ENCODE measurements around the gene RIN1.
A peak's percentile ranks its signal among the peaks of the same experiment; 100 is the strongest.

RIN1 gene

GRCh38 chr11:66285250-66285947 lies 50.8 kb downstream of the RIN1 start:
- FAIRE-seq, result no peak
- no peak for DNase-seq (ENCODE audit: insufficient read length, low spot score)

- FAIRE-seq (no peak), DNase-seq (ENCODE audit: insufficient read length, low spot score) (no peak)
Measured at GRCh38 chr11:66284526-66285078, 51.6 kb downstream of the RIN1 start.

DNA sequence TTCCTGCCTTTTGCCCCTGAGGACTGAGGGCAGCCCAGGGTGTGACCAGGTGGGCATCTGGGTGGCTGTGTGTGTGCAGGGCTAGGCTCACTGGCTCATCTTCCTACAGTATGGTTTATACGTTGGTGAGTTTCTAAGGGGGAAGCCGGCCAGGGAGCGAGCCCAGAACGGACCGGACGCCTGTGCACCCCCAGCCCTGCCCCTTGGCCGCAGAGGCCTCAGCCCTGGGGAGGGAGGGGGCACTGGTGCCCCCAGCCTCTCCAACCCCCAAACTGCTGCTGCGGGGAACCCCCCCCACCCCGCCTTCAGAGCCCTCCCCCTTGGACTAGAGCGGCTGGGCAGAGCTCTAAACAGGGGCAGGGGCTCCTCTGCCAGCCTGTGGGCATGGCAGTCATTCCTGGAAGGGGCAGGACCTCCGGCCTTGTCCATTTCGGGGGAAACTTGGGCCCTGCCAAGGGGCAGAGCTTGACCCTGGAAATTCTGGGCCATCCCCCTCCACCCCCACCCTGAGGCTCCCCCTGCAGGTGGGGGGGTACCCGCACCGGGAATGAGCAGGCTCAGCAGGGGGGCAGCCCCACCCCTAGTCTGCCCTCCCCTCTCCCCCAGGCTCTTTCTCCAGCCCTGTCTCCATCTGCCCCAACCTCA lies 52.7 kb downstream of the RIN1 start:
- no peak for DNase-seq (ENCODE audit: insufficient read length, low spot score)
- no peak for FAIRE-seq

DNA sequence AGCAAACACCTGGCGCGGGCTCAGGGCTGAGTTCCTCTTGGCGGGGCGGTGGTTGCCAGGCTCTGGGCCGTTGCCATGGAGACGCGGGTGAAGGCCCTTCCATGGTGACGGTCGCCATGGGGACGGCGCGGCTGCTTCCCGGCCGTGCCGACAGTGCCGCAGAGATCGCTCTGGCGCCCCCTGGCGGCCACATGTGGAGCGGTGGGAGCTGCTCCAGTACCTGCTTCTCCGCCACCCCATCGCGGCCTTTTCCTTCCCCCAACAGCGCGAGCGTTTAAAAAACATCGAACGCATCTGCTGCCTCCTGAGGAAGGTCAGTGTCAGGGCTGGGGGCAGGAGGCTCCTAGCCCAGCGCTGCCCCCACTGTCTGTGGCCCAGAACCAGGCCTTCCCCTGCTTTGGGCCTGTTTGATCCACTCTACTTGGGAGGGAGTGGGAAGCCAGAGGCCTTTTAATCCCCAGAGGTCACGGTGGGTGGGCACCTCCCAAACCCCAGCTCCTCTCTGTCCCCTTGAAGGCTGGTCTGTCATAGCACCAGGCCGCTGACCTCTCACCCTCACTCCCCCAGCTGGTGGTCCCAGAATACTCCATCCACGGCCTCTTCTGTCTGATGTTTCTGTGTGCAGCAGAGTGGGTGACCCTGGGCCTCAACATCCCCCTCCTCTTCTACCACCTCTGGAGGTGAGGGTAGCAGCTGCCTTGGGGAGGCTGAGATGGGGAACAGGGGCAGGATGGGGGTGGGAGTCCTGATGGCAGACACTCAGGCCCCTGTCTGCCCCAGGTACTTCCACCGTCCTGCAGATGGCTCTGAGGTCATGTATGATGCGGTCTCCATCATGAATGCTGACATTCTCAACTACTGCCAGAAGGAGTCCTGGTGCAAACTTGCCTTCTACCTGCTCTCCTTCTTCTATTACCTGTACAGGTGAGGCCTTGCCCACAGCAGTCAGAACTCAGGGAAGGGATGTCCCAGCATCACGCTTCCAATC lies 53.5 kb downstream of the RIN1 start:
- FAIRE-seq (peak; percentile 90), DNase-seq (ENCODE audit: insufficient read length, low spot score) (peak; percentile 99)
